K562 (cell line): ENCODE measurements around the gene SREBF1. TPM values are rescaled to one million over a fixed set of nuclear protein-coding genes. Genes with fewer than 3 reads are reported as not detected.

Source experiments
- ARID1B ChIP-seq: fragments of 450-650 bp; IDR thresholded peaks from 2 replicates; pipeline ENCODE4 v1.6.1; 2016; ENCODE audit warnings: antibody characterized with exemption, mild to moderate bottlenecking, inconsistent platforms
- BRD9 ChIP-seq: fragments of 450-650 bp; IDR thresholded peaks from 2 replicates; pipeline ENCODE4 v1.6.1; 2018; ENCODE audit warnings: low read depth; ENCODE audit not compliant: partially characterized antibody
- CBFA2T2 ChIP-seq: fragments of 450-650 bp; conservative IDR thresholded peaks from 2 replicates; pipeline ENCODE4 v1.6.1; 2017; ENCODE audit warnings: mild to moderate bottlenecking
- GMEB1 ChIP-seq: fragments of 250-450 bp; sonication (Bioruptor Pico); IDR thresholded peaks from 2 replicates; pipeline ENCODE4 v1.4.0; 2020; ENCODE audit warnings: mild to moderate bottlenecking
- MEF2A ChIP-seq: IDR thresholded peaks from 2 replicates; pipeline ENCODE4 v1.6.1; 2011; ENCODE audit warnings: low read depth, mild to moderate bottlenecking, low read length, moderate library complexity; ENCODE audit not compliant: control insufficient read depth
- MLLT1 ChIP-seq, 2 experiments: fragments of 450-650 bp; IDR thresholded peaks; 2 replicates each; pipeline ENCODE4 v1.6.1; 2016
- PATZ1 ChIP-seq: fragments of 250-450 bp; sonication (Bioruptor Pico); IDR thresholded peaks from 2 replicates; pipeline ENCODE4 v1.5.0; 2020; ENCODE audit warnings: mild to moderate bottlenecking, borderline replicate concordance
- PKNOX1 ChIP-seq: fragments of 450-650 bp; IDR thresholded peaks from 2 replicates; pipeline ENCODE4 v1.6.1; 2016
- POLR3G ChIP-seq: IDR thresholded peaks from 2 replicates; pipeline ENCODE4 v1.6.1; 2011; ENCODE audit not compliant: insufficient read length, insufficient replicate concordance; ENCODE audit errors: extremely low read depth
- RNF219 ChIP-seq: fragments of 250-450 bp; sonication (Bioruptor Pico); IDR thresholded peaks from 2 replicates; pipeline ENCODE4 v1.5.0; 2022; ENCODE audit warnings: mild to moderate bottlenecking
- VEZF1 ChIP-seq: fragments of 200-800 bp; sonication (Bioruptor generic); IDR thresholded peaks from 2 replicates; pipeline ENCODE4 v1.6.1; 2017; ENCODE audit warnings: missing genetic modification characterization, missing compliant biosample characterization
- ZNF143 ChIP-seq: sonication (generic); formaldehyde crosslinking; IDR thresholded peaks from 2 replicates; pipeline ENCODE4 v1.9.0; 2022; ENCODE audit warnings: mild to moderate bottlenecking, missing genetic modification reagents
- ZNF395 ChIP-seq: fragments of 200-800 bp; sonication (Bioruptor generic); IDR thresholded peaks from 2 replicates; pipeline ENCODE4 v1.6.1; 2017; ENCODE audit warnings: missing genetic modification characterization, missing compliant biosample characterization
- polyA plus RNA-seq, 8 experiments: library from polyadenylated mRNA; depleted of rRNA in 4 of 8; stranded (reverse) in 5 of 8; unstranded in 3 of 8; fragments of >200 nt; fragmentation: Nextera tagmentation in 2 of 8; fragmentation: Illumina TruSeq in 1 of 8; extraction: Ambion mirVana in 2 of 8; extraction: Trizol in 1 of 8; gene quantifications; 2 replicates each; pipeline versions ENCODE4 v1.2.1 to v1.2.3, GENCODE V29; 2011 to 2014; ENCODE audit warnings: inconsistent platforms in 1 of 8, missing spikeins in 1 of 8
- total RNA-seq, 7 experiments: library from RNA; depleted of rRNA in 6 of 7; stranded (reverse); fragments of >200 nt in 6 of 7; fragmentation: Illumina TruSeq in 2 of 7; extraction: Trizol in 2 of 7; gene quantifications; 2 replicates each; pipeline versions ENCODE4 v1.2.1 to v1.2.3, GENCODE V29; 2011 to 2021; ENCODE audit warnings: low replicate concordance in 1 of 7

The SREBF1 gene
- total and polyA plus RNA-seq, 9 of the 15 experiments (the other 6 are each of a cell fraction or from before 2014, with no cell fraction given), result 1.6 to 169 (median 69.4) TPM

- TF ChIP-seq PATZ1 (no peak), MEF2A (no peak), ZNF395 (peak; percentile 74), VEZF1 (CRISPR knock-in tag) (peak; percentile 38; the same call in 1 of the 2 replicates), CBFA2T2 (no peak), GMEB1 (CRISPR knock-in tag) (0 out of 2 replicates have a peak, but pooled peaks have one; percentile 17), MLLT1 (IDR thresholded peaks at IDR 0.05) (peak in 1 of 2 experiments; percentile 57; a peak in 1 of 4 replicates), ARID1B (0 out of 2 replicates have a peak, but pooled peaks have one; percentile 27), PKNOX1 (peak; percentile 6; the same call in 1 of the 2 replicates), RNF219 (no peak), ZNF143 (CRISPR knock-in tag) (no peak), BRD9 (no peak), POLR3G (no peak)
Observed at GRCh38 chr17:17835415-17836249, 1.2 kb downstream of the SREBF1 start (continued).
